Right cardiac atrium (tissue), 5 donors: ENCODE data around the gene SLC35A2. TPM values are rescaled to one million over a fixed set of nuclear protein-coding genes. Genes with fewer than 3 reads are reported as not detected.

ENCODE experiments used
- ATAC-seq, 2 donors: fragments of 200-7000 bp; cut with Tn5 transposase; one replicate each; pipeline versions ENCODE4 v1.8.0 to v1.9.1; 2020; ENCODE audit warnings: moderate library complexity in 2 of 2, mild to moderate bottlenecking in 1 of 2
- DNase-seq, 3 donors: peaks; one replicate each; pipeline ENCODE4 v3.0.0-alpha.2; 2020
- H3K27ac ChIP-seq: one replicate; pipeline ENCODE4 v1.5.1; 2013; ENCODE audit warnings: mild to moderate bottlenecking, low read length, control low read depth, moderate library complexity
- H3K27me3 ChIP-seq: one replicate; pipeline ENCODE4 v1.6.1; 2013; ENCODE audit not compliant: control insufficient read depth, insufficient read depth
- H3K4me1 ChIP-seq: one replicate; pipeline ENCODE4 v1.6.1; 2013; ENCODE audit warnings: low read length; ENCODE audit not compliant: control insufficient read depth, insufficient read depth
- H3K4me3 ChIP-seq: one replicate; pipeline ENCODE4 v1.5.1; 2013; ENCODE audit warnings: low read length, control low read depth
- H3K9me3 ChIP-seq: one replicate; pipeline ENCODE4 v1.6.1; 2013; ENCODE audit warnings: low read length; ENCODE audit not compliant: control insufficient read depth
- WGBS: extraction: QIAGEN DNeasy Blood & Tissue Kit; methylation state at CpG from one replicate; pipeline ENCODE4 v1.1.7; 2013; 5-methylcytosine and 5-hydroxymethylcytosine counted together
- intact Hi-C, 4 donors: fragments of 100-400 bp; cut with DNase I; formaldehyde crosslinking; loops; one replicate each; pipeline versions ENCODE4 v1.11.0 to v1.14.0; 2022 to 2023
- polyA plus RNA-seq: library from polyadenylated mRNA; stranded (reverse); fragments of 200-250 nt; gene quantifications from one replicate; pipeline ENCODE4 v1.2.3, GENCODE V29; 2013
- total RNA-seq, 4 donors: library from RNA; stranded (reverse); fragmentation: NEBNext Ultra II Directional; extraction: Animal tissue kit (Norgen Biotek cat#: 25700); gene quantifications; one replicate each; pipeline ENCODE4 v1.2.1, GENCODE V29; 2021
- donor health status: healthy with polysubstance abuse.
- donor health status: DM: no; HTN: yes; CAD: no.
- donor health status: DM: no; HTN: no; CAD: no.
- donor health status: DM: no; HTN: yes; CAD: no; lungs with severe emphysema.
- donor health status: DM: yes; HTN: yes; CAD: no.

SLC35A2 gene
- total and polyA plus RNA-seq, 5 donors = 9.9 to 16.7 (median 11.7) TPM

- Histone ChIP-seq H3K4me3 (no peak overlapping the region), H3K4me1 (peaks cover 3% of the 10 kb centered on the region), H3K27ac (no peak overlapping the region), H3K27me3 (no peaks in the 10 kb centered on the region), H3K9me3 (no peaks in the 10 kb centered on the region)
- WGBS = 89% methylated on average over 8 of the region's 8 CpGs
- ATAC-seq = no peak
- no peak for DNase-seq
- intact Hi-C loops = no loop called here
These were observed 12.4 kb downstream of the SLC35A2 start for GRCh38 chrX:48899078-48899410.

GRCh38 chrX:48897625-48898306 lies 13.7 kb downstream of the SLC35A2 start, which contains the start of the genes PQBP1 and TIMM17B:
Gene PQBP1 (plus strand): TSS chrX:48897930. CDS start chrX:48898510, 580 bp downstream.
Gene TIMM17B (minus strand): TSS chrX:48897768. CDS start chrX:48897749, 19 bp downstream.
- ATAC-seq (peak; percentile 97), DNase-seq (peak; percentile 90 to 95 (median 94))
- Histone ChIP-seq H3K4me3 (peak within 1 kb of the TSS; percentile 60), H3K27me3 (no peaks in the 10 kb centered on the region), H3K27ac (peak within 1 kb of the TSS; percentile 94), H3K9me3 (no peaks in the 10 kb centered on the region), H3K4me1 (peaks cover 3% of the 10 kb centered on the region)
- intact Hi-C loops = no loop called here
- under 1% methylated on average over 49 of the region's 49 CpGs for WGBS

- DNase-seq (peak; percentile 77 to 89 (median 87)), ATAC-seq (peak; percentile 71 to 83)
- peaks cover 3% of the 10 kb centered on the region for H3K4me1 ChIP-seq
- no peaks in the 10 kb centered on the region for H3K9me3 ChIP-seq
- intact Hi-C loops = no loop called here
- H3K27me3 ChIP-seq = no peaks in the 10 kb centered on the region
- 1% methylated on average over 38 of the region's 38 CpGs for WGBS
- H3K27ac ChIP-seq = peak overlapping the region; percentile 90
- H3K4me3 ChIP-seq = peak overlapping the region; percentile 60
These were observed 14.3 kb downstream of the SLC35A2 start for GRCh38 chrX:48897157-48897624.

- no peak for DNase-seq
- ATAC-seq = no peak
- intact Hi-C loops = no loop called here
These were observed 14.8 kb downstream of the SLC35A2 start for GRCh38 chrX:48896611-48897011.

GRCh38 chrX:48894891-48895290 lies 16.6 kb downstream of the SLC35A2 start:
- no peak overlapping the region for H3K4me3 ChIP-seq
- H3K9me3 ChIP-seq = no peaks in the 10 kb centered on the region
- ATAC-seq = no peak
- peaks cover 3% of the 10 kb centered on the region for H3K4me1 ChIP-seq
- no peak for DNase-seq
- H3K27me3 ChIP-seq = no peaks in the 10 kb centered on the region
- 77% methylated on average over 6 of the region's 6 CpGs for WGBS
- intact Hi-C loops = no loop called here
- H3K27ac ChIP-seq = no peak overlapping the region

More at GRCh38 chrX:48896611-48897011, 14.8 kb downstream of the SLC35A2 start:
- H3K9me3 ChIP-seq = no peaks in the 10 kb centered on the region
- H3K4me1 ChIP-seq = peaks cover 3% of the 10 kb centered on the region
- peak overlapping the region; percentile 90 for H3K27ac ChIP-seq
- WGBS = 35% methylated on average over 9 of the region's 9 CpGs
- H3K27me3 ChIP-seq = no peaks in the 10 kb centered on the region
- H3K4me3 ChIP-seq = peak overlapping the region; percentile 60

DNA sequence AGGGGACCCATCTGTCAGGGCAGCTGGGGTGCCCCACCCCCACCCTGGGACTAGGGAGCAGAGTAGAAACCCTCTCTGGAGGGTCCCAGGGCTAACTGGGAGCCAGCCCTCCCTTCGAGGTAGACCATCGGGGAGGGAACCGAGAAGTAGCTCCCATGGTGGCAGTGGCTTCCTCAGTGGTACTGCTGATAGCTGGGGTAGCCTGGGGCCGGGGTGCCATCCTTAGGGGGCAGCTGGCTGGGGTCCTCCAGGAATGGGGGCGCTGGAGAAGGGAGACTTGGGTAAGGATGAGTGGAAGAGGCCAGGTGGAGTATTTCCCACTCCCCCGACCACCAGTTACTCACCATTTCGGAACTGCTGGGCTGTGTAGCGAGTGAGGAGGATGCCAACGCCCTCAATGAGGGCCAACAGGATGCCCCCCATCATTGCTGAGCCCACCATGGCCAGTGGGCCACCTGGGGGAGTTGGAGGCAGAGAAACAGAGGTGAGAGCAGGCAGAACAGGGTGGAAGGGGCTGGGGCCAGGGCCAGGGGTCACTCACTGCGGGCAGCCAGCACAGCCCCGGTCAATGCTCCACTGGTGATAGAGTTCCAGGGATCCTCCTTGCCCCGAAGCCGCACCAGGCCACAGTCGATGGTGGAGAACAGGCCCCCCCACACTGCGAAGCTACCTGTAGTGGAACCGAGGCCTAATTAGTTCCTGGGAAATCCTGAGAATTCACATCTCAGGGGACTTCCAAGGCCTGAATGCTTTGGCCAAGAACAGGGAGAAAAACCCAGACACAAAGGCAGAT lies 17.7 kb downstream of the SLC35A2 start:
- H3K4me1 ChIP-seq = peaks cover 3% of the 10 kb centered on the region
- H3K27ac ChIP-seq = no peak overlapping the region
- ATAC-seq = no peak
- DNase-seq = peak in 1 of 3 donors; percentile 28
- no peak overlapping the region for H3K4me3 ChIP-seq
- WGBS = 89% methylated on average over 16 of the region's 16 CpGs
- no peaks in the 10 kb centered on the region for H3K9me3 ChIP-seq
- H3K27me3 ChIP-seq = no peaks in the 10 kb centered on the region
- intact Hi-C loops = no loop called here

- Histone ChIP-seq H3K27me3 (no peaks in the 10 kb centered on the region), H3K4me1 (peaks cover 3% of the 10 kb centered on the region), H3K27ac (no peak overlapping the region), H3K4me3 (no peak overlapping the region), H3K9me3 (no peaks in the 10 kb centered on the region)
- intact Hi-C loops = no loop called here
- DNase-seq = peak in 1 of 3 donors; percentile 18
- WGBS = 84% methylated on average over 4 of the region's 4 CpGs
- ATAC-seq = no peak
These were observed 18.6 kb downstream of the SLC35A2 start for GRCh38 chrX:48892896-48893295.

DNA sequence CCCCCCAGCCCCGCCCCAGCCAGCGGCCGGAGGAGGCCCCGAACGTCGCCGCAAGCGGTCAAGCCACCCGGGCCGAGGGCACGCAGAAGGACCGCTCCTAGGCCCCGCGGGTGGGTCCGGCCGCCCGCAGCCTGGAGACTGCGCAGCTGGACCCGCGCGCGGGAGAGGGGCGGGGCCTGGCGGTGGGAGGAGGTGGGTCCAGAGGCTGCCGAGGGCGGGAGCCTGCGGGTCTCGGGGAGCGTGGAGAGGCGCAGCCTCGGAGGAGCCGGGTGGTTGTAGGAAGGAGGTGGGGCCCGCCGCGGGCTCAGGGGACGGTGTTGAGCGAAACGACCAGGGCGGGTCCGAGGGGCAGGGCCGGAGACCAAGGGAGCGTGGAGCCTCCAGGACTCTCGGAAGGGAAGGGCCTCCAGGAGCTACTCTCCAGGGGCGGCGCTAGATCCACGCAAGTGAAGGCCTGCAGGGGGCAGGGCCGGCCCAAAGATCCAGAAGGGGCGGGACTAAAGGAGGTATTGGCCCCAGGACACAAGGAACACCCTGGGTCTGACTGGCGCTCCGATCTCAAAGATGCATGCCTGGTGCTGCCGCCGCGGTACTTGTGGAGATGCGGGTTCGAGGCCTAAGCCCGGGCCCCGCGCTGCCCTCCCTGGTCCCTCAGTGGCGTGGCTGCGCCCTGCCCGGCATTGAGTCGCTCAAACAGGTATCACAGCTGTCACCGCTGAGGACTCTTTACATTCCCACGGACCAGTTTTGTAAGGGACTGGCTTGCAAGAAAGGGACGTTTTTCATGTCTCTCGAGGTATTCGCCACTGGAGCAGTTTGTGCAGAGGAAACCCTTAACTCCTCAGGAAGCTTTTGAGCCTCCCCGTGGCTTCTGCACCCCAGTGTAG lies 19.8 kb downstream of the SLC35A2 start:
- WGBS = 2% methylated on average over 68 of the region's 68 CpGs
- peak; percentile 90 to 95 (median 94) for DNase-seq

DNA sequence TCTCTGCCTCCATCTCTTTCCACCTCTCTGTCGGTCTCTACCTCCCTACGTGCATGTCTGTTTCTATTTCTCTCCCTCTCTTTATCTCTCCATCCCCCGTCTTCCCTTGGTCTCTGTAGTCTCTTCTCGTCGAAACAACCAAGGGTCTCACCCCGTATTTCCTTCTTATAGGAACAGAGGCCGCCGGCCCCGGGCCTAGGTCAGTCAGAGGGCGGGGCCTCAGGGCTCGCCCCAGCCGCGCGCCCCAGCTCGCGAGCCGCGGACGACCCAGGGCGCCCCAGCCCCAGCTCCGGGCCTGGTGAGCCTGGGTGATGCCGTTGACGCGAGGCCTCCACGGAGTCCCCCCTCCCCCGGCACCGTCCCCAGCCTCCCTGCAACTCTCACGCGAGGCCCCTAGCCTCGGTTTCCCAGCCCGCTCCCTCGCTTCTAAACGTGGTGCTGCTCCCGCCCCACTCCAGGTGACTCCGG lies 20.5 kb downstream of the SLC35A2 start:
- intact Hi-C loops = no loop called here
- peak overlapping the region; percentile 76 for H3K4me3 ChIP-seq
- DNase-seq = peak in 1 of 3 donors; percentile 71

More for the DNA sequence above, 19.8 kb downstream of the SLC35A2 start:
- Histone ChIP-seq H3K9me3 (no peaks in the 10 kb centered on the region), H3K4me1 (peaks cover 3% of the 10 kb centered on the region), H3K4me3 (peak overlapping the region; percentile 76), H3K27ac (no peak overlapping the region), H3K27me3 (no peaks in the 10 kb centered on the region)
- intact Hi-C loops = no loop called here
- ATAC-seq = peak; percentile 94 to 97

DNA sequence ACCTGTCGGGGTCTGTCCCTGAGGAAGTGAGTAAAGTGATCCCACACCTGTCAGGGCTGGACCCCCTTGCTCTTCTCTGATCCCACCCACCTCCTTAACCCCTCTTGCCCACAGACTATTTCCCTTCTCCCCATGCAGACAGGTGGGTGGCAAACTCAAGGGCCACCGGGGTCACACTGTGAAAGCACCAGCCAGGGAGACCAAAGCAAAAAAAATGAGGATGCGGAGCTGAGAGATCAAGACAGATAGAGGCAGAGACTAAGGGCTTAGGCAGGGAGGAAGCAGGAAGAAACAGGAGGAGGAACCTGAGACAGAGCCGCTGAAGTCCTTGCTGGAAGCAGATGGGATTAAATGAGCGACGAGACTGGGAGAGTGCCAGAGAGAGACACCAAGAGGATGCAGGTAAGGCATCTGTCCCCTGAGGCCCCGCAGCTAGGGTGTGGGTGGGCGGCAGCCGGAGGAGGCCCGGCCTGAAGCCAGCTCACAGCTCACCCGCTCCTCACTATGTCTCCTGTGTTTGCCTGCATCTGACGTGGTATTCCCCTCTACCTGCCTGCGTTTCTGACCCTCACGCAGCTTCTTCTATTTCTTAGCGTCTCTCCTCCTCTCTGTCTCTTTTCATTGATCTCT lies 21.0 kb downstream of the SLC35A2 start:
- intact Hi-C loops = no loop called here
- Histone ChIP-seq H3K4me3 (peak overlapping the region; percentile 76), H3K9me3 (no peaks in the 10 kb centered on the region), H3K4me1 (no peaks in the 10 kb centered on the region), H3K27ac (no peak overlapping the region), H3K27me3 (no peaks in the 10 kb centered on the region)
- WGBS = 25% methylated on average over 15 of the region's 15 CpGs
- ATAC-seq (no peak), DNase-seq (peak in 1 of 3 donors; percentile 49)

More for the DNA sequence above, 20.5 kb downstream of the SLC35A2 start:
- Histone ChIP-seq H3K9me3 (no peaks in the 10 kb centered on the region), H3K27ac (no peak overlapping the region), H3K27me3 (no peaks in the 10 kb centered on the region), H3K4me1 (no peaks in the 10 kb centered on the region)
- peak; percentile 50 to 63 for ATAC-seq
- 2% methylated on average over 35 of the region's 35 CpGs for WGBS
